ENCODE results near the gene TTI1.

GRCh38 chr20:38082894-38083293 is 49.6 kb upstream of the TTI1 start:
- TF ChIP-seq MAX (IDR thresholded peaks at IDR 0.05) (no peak), TAF1 (IDR thresholded peaks at IDR 0.05; ENCODE audit: low read depth) (no peak)

All from Ishikawa (cell line).